Lower lobe of right lung (tissue), 2 donors: ENCODE results near the gene UTP14A. TPM values are rescaled to one million over a fixed set of nuclear protein-coding genes. Genes with fewer than 3 reads are reported as not detected.

ENCODE experiments used
- ATAC-seq, 2 donors: fragments of 200-7000 bp; cut with Tn5 transposase; one replicate each; pipeline ENCODE4 v1.9.1; 2020 to 2022; ENCODE audit warnings: mild to moderate bottlenecking in 2 of 2, moderate library complexity in 2 of 2
- DNase-seq: peaks from one replicate; pipeline ENCODE4 v3.0.0-alpha.2; 2020
- H3K27ac ChIP-seq: fragments of 200-600 bp; one replicate; pipeline ENCODE4 v1.8.0; 2022
- H3K27me3 ChIP-seq: fragments of 200-600 bp; one replicate; pipeline ENCODE4 v1.8.0; 2022; ENCODE audit warnings: low read depth
- H3K36me3 ChIP-seq: fragments of 200-600 bp; one replicate; pipeline ENCODE4 v1.8.0; 2022; ENCODE audit warnings: mild to moderate bottlenecking
- H3K4me1 ChIP-seq: fragments of 200-600 bp; one replicate; pipeline ENCODE4 v1.8.0; 2022
- H3K4me3 ChIP-seq: fragments of 200-600 bp; one replicate; pipeline ENCODE4 v1.8.0; 2022; ENCODE audit warnings: mild to moderate bottlenecking
- H3K9me3 ChIP-seq: fragments of 200-600 bp; one replicate; pipeline ENCODE4 v1.8.0; 2022
- CTCF ChIP-seq: fragments of 200-600 bp; IDR thresholded peaks from one replicate; pipeline ENCODE4 v1.8.0; 2022; ENCODE audit warnings: antibody characterized with exemption, mild to moderate bottlenecking
- intact Hi-C: fragments of 100-400 bp; cut with DNase I; formaldehyde crosslinking; loops from one replicate; pipeline ENCODE4 v1.11.0; 2022
- total RNA-seq: library from RNA; stranded (reverse); fragmentation: NEBNext Ultra II Directional; extraction: Animal tissue kit (Norgen Biotek cat#: 25700); gene quantifications from one replicate; pipeline ENCODE4 v1.2.1, GENCODE V29; 2021
- donor health status: DM: no; HTN: yes; CAD: no; lungs with severe emphysema.

The UTP14A gene
- total RNA-seq, 1 donor from 2014 or later: 15.0 TPM

- no peak for TF ChIP-seq CTCF
Observed at GRCh38 chrX:129963729-129964128, 57.8 kb downstream of the UTP14A start.

GRCh38 chrX:129965166-129965565 is 59.2 kb downstream of the UTP14A start:
- Histone ChIP-seq H3K27ac (no peak overlapping the region), H3K36me3 (no peaks in the 10 kb centered on the region), H3K4me3 (no peak overlapping the region), H3K27me3 (no peaks in the 10 kb centered on the region), H3K4me1 (peaks cover 7% of the 10 kb centered on the region), H3K9me3 (no peaks in the 10 kb centered on the region)
- no peak for ATAC-seq
- intact Hi-C loops: no loop called here
- no peak for DNase-seq
- TF ChIP-seq CTCF: no peak

More at GRCh38 chrX:129963729-129964128, 57.8 kb downstream of the UTP14A start:
- intact Hi-C loops: no loop called here
- H3K27me3 ChIP-seq: no peaks in the 10 kb centered on the region
- no peak for DNase-seq
- H3K4me3 ChIP-seq: no peak overlapping the region
- H3K9me3 ChIP-seq: no peaks in the 10 kb centered on the region
- H3K36me3 ChIP-seq: no peaks in the 10 kb centered on the region
- ATAC-seq: no peak
- H3K4me1 ChIP-seq: peaks cover 7% of the 10 kb centered on the region
- no peak overlapping the region for H3K27ac ChIP-seq

- no peak for ATAC-seq
- no peaks in the 10 kb centered on the region for H3K9me3 ChIP-seq
- no peak overlapping the region for H3K27ac ChIP-seq
- no peak for DNase-seq
- no peaks in the 10 kb centered on the region for H3K4me1 ChIP-seq
- no peaks in the 10 kb centered on the region for H3K27me3 ChIP-seq
- intact Hi-C loops: no loop called here
- H3K36me3 ChIP-seq: no peaks in the 10 kb centered on the region
- TF ChIP-seq CTCF: no peak
- no peak overlapping the region for H3K4me3 ChIP-seq
Observed at GRCh38 chrX:129968968-129969367, 63.0 kb downstream of the UTP14A start.

- TF ChIP-seq CTCF: no peak
Observed at GRCh38 chrX:129976441-129976840, 70.5 kb downstream of the UTP14A start.

More at GRCh38 chrX:129976441-129976840, 70.5 kb downstream of the UTP14A start:
- intact Hi-C loops: no loop called here
- Histone ChIP-seq H3K27ac (no peak overlapping the region), H3K9me3 (no peaks in the 10 kb centered on the region), H3K27me3 (no peaks in the 10 kb centered on the region), H3K4me3 (no peak overlapping the region), H3K4me1 (no peaks in the 10 kb centered on the region), H3K36me3 (no peaks in the 10 kb centered on the region)
- ATAC-seq (no peak), DNase-seq (no peak)

Other genes starting within 250 kb of the UTP14A start
- 2.9 TPM for gene XPNPEP2, start 167.2 kb upstream of the UTP14A start, total RNA-seq
- 74.9 TPM for gene SASH3, start 126.2 kb upstream of the UTP14A start, total RNA-seq
- 36.1 TPM for gene ZDHHC9, start 62.3 kb upstream of the UTP14A start, total RNA-seq
- gene BCORL1, start 76.5 kb downstream of the UTP14A start, total RNA-seq: 13.6 TPM
- gene ELF4, start 204.3 kb downstream of the UTP14A start, total RNA-seq: 24.1 TPM